Measurements from ENCODE around the gene PSMF1.

DNA sequence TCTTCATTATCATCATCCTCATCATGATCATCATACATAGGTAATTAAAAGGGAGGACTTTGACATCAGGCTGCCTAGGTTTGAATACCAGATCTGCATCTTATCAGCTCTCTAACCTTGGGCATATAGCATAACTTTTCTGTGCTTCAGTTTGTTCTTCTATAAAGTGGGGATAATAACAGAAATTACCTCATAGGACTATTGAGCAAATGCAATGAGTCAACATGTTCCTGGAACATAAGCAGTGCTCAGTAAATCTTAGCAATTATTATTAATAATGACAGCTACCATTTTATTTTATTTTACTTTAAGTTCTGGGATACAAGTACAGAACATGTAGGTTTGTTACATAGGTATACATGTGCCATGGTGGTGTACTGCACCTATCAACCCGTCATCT, 92.1 kb downstream of the PSMF1 start:
- TF ChIP-seq, protein P1, sequence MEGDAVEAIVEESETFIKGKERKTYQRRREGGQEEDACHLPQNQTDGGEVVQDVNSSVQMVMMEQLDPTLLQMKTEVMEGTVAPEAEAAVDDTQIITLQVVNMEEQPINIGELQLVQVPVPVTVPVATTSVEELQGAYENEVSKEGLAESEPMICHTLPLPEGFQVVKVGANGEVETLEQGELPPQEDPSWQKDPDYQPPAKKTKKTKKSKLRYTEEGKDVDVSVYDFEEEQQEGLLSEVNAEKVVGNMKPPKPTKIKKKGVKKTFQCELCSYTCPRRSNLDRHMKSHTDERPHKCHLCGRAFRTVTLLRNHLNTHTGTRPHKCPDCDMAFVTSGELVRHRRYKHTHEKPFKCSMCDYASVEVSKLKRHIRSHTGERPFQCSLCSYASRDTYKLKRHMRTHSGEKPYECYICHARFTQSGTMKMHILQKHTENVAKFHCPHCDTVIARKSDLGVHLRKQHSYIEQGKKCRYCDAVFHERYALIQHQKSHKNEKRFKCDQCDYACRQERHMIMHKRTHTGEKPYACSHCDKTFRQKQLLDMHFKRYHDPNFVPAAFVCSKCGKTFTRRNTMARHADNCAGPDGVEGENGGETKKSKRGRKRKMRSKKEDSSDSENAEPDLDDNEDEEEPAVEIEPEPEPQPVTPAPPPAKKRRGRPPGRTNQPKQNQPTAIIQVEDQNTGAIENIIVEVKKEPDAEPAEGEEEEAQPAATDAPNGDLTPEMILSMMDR (IDR thresholded peaks at IDR 0.05) = no peak
- TF ChIP-seq EZH2phosphoT487 (IDR thresholded peaks at IDR 0.05) = no peak
